ENCODE measurements around the gene POLD1. TPM values are rescaled to one million over a fixed set of nuclear protein-coding genes. Genes with fewer than 3 reads are reported as not detected.

The POLD1 gene
- total RNA-seq, 2 experiments from 2014 or later, result 163 to 181 TPM

GRCh38 chr19:50356691-50357177 is 27.4 kb upstream of the POLD1 start:
- Mint-ChIP-seq H3K4me3 (no peak overlapping the region), H3K9me3 (ENCODE audit: insufficient read depth) (no peaks in the 10 kb centered on the region), H3K27me3 (ENCODE audit: low read depth) (peaks cover 5% of the 10 kb centered on the region), H3K36me3 (ENCODE audit: low read depth) (peaks cover 12% of the 10 kb centered on the region), H3K4me1 (ENCODE audit: low read depth) (peaks cover 42% of the 10 kb centered on the region), H3K27ac (peak overlapping the region; percentile 95)
- ChIA-PET CTCF (interaction anchor here (0.7 to 2.3 kb wide), 25 partner anchors 9 to 199 kb away, joined by 3 to 27 read pairs (median 6); partner anchors contain the start of genes KCNC3, NR1H2 and POLD1), POLR2A (interaction anchor here (1.0 to 1.7 kb wide), 3 partner anchors 25 to 122 kb away, joined by 4 to 7 read pairs (median 5); partner anchors contain the start of gene POLD1)
- ATAC-seq, result no peak
- DNase-seq, result no peak

- Mint-ChIP-seq H3K36me3 (ENCODE audit: low read depth) (peaks cover 12% of the 10 kb centered on the region), H3K4me1 (ENCODE audit: low read depth) (peaks cover 47% of the 10 kb centered on the region), H3K4me3 (peak overlapping the region; percentile 86), H3K27ac (peak overlapping the region; percentile 95), H3K27me3 (ENCODE audit: low read depth) (peaks cover 4% of the 10 kb centered on the region), H3K9me3 (ENCODE audit: insufficient read depth) (no peaks in the 10 kb centered on the region)
- peak; percentile 86 for ATAC-seq
- ChIA-PET POLR2A (interaction anchor here (0.6 to 1.7 kb wide), 5 partner anchors 19 to 1707 kb away, joined by 3 to 7 read pairs (median 4); partner anchors contain the start of genes NR1H2 and POLD1), CTCF (interaction anchor here (0.6 to 2.3 kb wide), 34 partner anchors 8 to 746 kb away, joined by 3 to 27 read pairs (median 4); partner anchors contain the start of genes KCNC3, NR1H2 and POLD1)
- DNase-seq, result peak; percentile 89
Observed at GRCh38 chr19:50357178-50358100, 26.7 kb upstream of the POLD1 start.

- DNase-seq (peak; percentile 77), ATAC-seq (peak; percentile 40)
- Mint-ChIP-seq H3K9me3 (ENCODE audit: insufficient read depth) (no peaks in the 10 kb centered on the region), H3K4me1 (ENCODE audit: low read depth) (peaks cover 58% of the 10 kb centered on the region), H3K36me3 (ENCODE audit: low read depth) (peaks cover 12% of the 10 kb centered on the region), H3K27me3 (ENCODE audit: low read depth) (peaks cover 2% of the 10 kb centered on the region), H3K27ac (peak overlapping the region; percentile 95), H3K4me3 (peak overlapping the region; percentile 86)
- CTCF ChIA-PET, result interaction anchor here (1.0 to 2.3 kb wide), 10 partner anchors 8 to 197 kb away, joined by 3 to 27 read pairs (median 10); partner anchors contain the start of genes NR1H2 and POLD1
- POLR2A ChIA-PET, result interaction anchor here (1.6 to 1.7 kb wide), 2 partner anchors 11 to 27 kb away, joined by 4 read pairs; no protein-coding TSS in a partner anchor
Observed at GRCh38 chr19:50358483-50359327, 25.4 kb upstream of the POLD1 start.

GRCh38 chr19:50359328-50359818 is 24.8 kb upstream of the POLD1 start:
- DNase-seq (no peak), ATAC-seq (no peak)
- H3K4me3 Mint-ChIP-seq, result peak overlapping the region; percentile 5
- peaks cover 64% of the 10 kb centered on the region for H3K4me1 Mint-ChIP-seq (ENCODE audit: low read depth)
- CTCF ChIA-PET, result interaction anchor here (0.8 kb wide), 1 partner anchor 9 kb away, joined by 3 read pairs; no protein-coding TSS in a partner anchor
- POLR2A ChIA-PET, result interaction anchor here (1.6 kb wide), 1 partner anchor 12 kb away, joined by 4 read pairs; no protein-coding TSS in a partner anchor
- H3K9me3 Mint-ChIP-seq (ENCODE audit: insufficient read depth), result no peaks in the 10 kb centered on the region
- H3K27ac Mint-ChIP-seq, result peak overlapping the region; percentile 95
- H3K36me3 Mint-ChIP-seq (ENCODE audit: low read depth), result peaks cover 12% of the 10 kb centered on the region
- H3K27me3 Mint-ChIP-seq (ENCODE audit: low read depth), result peaks cover 2% of the 10 kb centered on the region

- DNase-seq (no peak), ATAC-seq (no peak)
- CTCF ChIA-PET, result interaction anchor here (0.9 to 1.9 kb wide), 4 partner anchors 14 to 195 kb away, joined by 3 to 7 read pairs (median 6); partner anchors contain the start of gene NR1H2
- POLR2A ChIA-PET, result interaction anchor here (0.5 kb wide), 1 partner anchor 147 kb away, joined by 3 read pairs; no protein-coding TSS in a partner anchor
- Mint-ChIP-seq H3K27me3 (ENCODE audit: low read depth) (no peaks in the 10 kb centered on the region), H3K4me3 (no peak overlapping the region), H3K27ac (no peak overlapping the region), H3K9me3 (ENCODE audit: insufficient read depth) (no peaks in the 10 kb centered on the region), H3K36me3 (ENCODE audit: low read depth) (peaks cover 12% of the 10 kb centered on the region), H3K4me1 (ENCODE audit: low read depth) (peaks cover 80% of the 10 kb centered on the region)
Observed at GRCh38 chr19:50361290-50362029, 22.7 kb upstream of the POLD1 start.

GRCh38 chr19:50362030-50362412 is 22.1 kb upstream of the POLD1 start:
- H3K27me3 Mint-ChIP-seq (ENCODE audit: low read depth), result no peaks in the 10 kb centered on the region
- H3K36me3 Mint-ChIP-seq (ENCODE audit: low read depth), result peaks cover 12% of the 10 kb centered on the region
- CTCF ChIA-PET, result interaction anchor here (1.2 to 1.9 kb wide), 2 partner anchors 14 to 99 kb away, joined by 5 to 7 read pairs; partner anchors contain the start of gene NR1H2
- no peak overlapping the region for H3K4me3 Mint-ChIP-seq
- H3K9me3 Mint-ChIP-seq (ENCODE audit: insufficient read depth), result no peaks in the 10 kb centered on the region
- POLR2A ChIA-PET, result no interaction called here
- H3K27ac Mint-ChIP-seq, result no peak overlapping the region
- H3K4me1 Mint-ChIP-seq (ENCODE audit: low read depth), result peaks cover 78% of the 10 kb centered on the region
- ATAC-seq (no peak), DNase-seq (no peak)

GRCh38 chr19:50362656-50363424 is 21.3 kb upstream of the POLD1 start:
- DNase-seq (no peak), ATAC-seq (no peak)
- no peak overlapping the region for H3K4me3 Mint-ChIP-seq
- POLR2A ChIA-PET, result no interaction called here
- H3K27me3 Mint-ChIP-seq (ENCODE audit: low read depth), result no peaks in the 10 kb centered on the region
- peaks cover 12% of the 10 kb centered on the region for H3K36me3 Mint-ChIP-seq (ENCODE audit: low read depth)
- H3K27ac Mint-ChIP-seq, result peak overlapping the region; percentile 72
- CTCF ChIA-PET, result interaction anchor here (0.6 to 1.9 kb wide), 2 partner anchors 98 to 457 kb away, joined by 3 to 7 read pairs; no protein-coding TSS in a partner anchor
- H3K4me1 Mint-ChIP-seq (ENCODE audit: low read depth), result peaks cover 75% of the 10 kb centered on the region
- no peaks in the 10 kb centered on the region for H3K9me3 Mint-ChIP-seq (ENCODE audit: insufficient read depth)

- H3K4me3 Mint-ChIP-seq, result peak within 1 kb of the TSS; percentile 52
- ATAC-seq (no peak), DNase-seq (no peak)
- ChIA-PET CTCF (interaction anchor here (0.9 to 1.5 kb wide), 3 partner anchors 8 to 95 kb away, joined by 4 to 10 read pairs (median 4); partner anchors contain the start of gene NR1H2), POLR2A (interaction anchor here (0.6 kb wide), 1 partner anchor 358 kb away, joined by 3 read pairs; no protein-coding TSS in a partner anchor)
- H3K4me1 Mint-ChIP-seq (ENCODE audit: low read depth), result peaks cover 63% of the 10 kb centered on the region
- H3K9me3 Mint-ChIP-seq (ENCODE audit: insufficient read depth), result no peaks in the 10 kb centered on the region
- H3K27me3 Mint-ChIP-seq (ENCODE audit: low read depth), result no peaks in the 10 kb centered on the region
- H3K36me3 Mint-ChIP-seq (ENCODE audit: low read depth), result peaks cover 6% of the 10 kb centered on the region
- H3K27ac Mint-ChIP-seq, result peak within 1 kb of the TSS; percentile 80
Observed at GRCh38 chr19:50365434-50366306, 18.5 kb upstream of the POLD1 start, which contains the start of gene NAPSA. Gene NAPSA (minus strand): TSS chr19:50365639. CDS start chr19:50365621, 18 bp downstream.

Measured in activated CD8-positive, alpha-beta T cell treated with anti-CD3 and anti-CD28 coated beads, Interleukin-2, amount 10 ng/mL, durations not matched to agents 7 days and 5 days (primary cell).